AG09309 (cell line): ENCODE results near the gene ADARB1.

ENCODE experiments used
- DNase-seq: peaks from one replicate; pipeline ENCODE4 v3.0.0-alpha.2; 2010; ENCODE audit warnings: low read depth
- H3K4me3 ChIP-seq: 2 replicates; pipeline ENCODE4 v1.5.1; 2011; ENCODE audit warnings: mild to moderate bottlenecking, low read depth, low read length, moderate library complexity; ENCODE audit not compliant: control insufficient read depth
- CTCF ChIP-seq: IDR thresholded peaks from 2 replicates; pipeline ENCODE4 v1.5.1; 2011; ENCODE audit warnings: mild to moderate bottlenecking, low read depth, low read length, inconsistent platforms; ENCODE audit not compliant: insufficient read depth, control insufficient read depth; ENCODE audit errors: missing control alignments

The ADARB1 gene

GRCh38 chr21:45085700-45086099, 11.3 kb downstream of the ADARB1 start:
- no peak for DNase-seq
- no peak for TF ChIP-seq CTCF
- no peak overlapping the region for H3K4me3 ChIP-seq

GRCh38 chr21:45086337-45086958, 12.1 kb downstream of the ADARB1 start:
- no peak for TF ChIP-seq CTCF
- no peak for DNase-seq
- H3K4me3 ChIP-seq: no peak overlapping the region

DNA sequence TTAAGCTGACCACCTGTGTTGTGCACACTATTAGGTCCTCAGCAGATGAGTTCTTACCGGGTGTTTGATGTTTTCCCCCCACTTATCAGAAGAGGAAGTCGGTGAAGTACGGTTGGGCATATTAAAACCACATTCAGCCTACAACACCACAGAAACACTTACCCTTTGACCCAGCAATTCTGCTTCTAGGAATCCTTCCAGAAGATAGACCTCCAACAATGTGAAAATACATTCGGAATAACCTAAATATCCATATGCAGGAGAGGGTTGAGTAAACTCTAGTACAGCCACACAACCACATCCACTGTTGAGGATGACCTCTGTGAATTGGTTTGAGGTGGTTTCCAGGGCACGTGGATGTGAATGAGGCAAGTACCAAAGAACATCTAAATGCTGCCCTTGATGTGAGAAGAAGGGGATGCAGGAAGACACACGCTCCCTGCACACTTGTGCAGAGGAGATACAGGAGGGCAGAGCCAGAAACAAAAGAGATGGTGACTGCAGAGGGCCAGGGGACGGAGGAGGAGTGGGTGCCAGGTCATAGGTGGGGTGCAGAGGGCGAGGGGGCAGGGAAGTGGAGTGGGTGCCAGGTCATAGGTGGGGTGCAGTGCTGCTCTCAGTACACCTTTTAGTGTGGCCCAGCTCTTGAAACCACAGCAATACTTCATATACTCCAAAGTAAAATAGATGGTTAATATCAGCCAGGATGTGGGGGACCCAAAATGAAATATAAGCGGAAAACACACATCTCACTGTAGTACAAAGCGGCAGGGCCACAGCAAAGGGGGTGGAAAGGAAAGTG, 12.8 kb downstream of the ADARB1 start:
- DNase-seq: no peak

GRCh38 chr21:45088116-45088515, 13.7 kb downstream of the ADARB1 start:
- TF ChIP-seq CTCF: no peak
- H3K4me3 ChIP-seq: no peak overlapping the region
- no peak for DNase-seq

More for the DNA sequence above, 12.8 kb downstream of the ADARB1 start:
- H3K4me3 ChIP-seq: no peak overlapping the region
- no peak for TF ChIP-seq CTCF

GRCh38 chr21:45088729-45089128, 14.3 kb downstream of the ADARB1 start:
- DNase-seq: no peak
- H3K4me3 ChIP-seq: no peak overlapping the region
- no peak for TF ChIP-seq CTCF

- DNase-seq: no peak
- TF ChIP-seq CTCF: no peak
- H3K4me3 ChIP-seq: no peak overlapping the region
Measured at GRCh38 chr21:45089964-45090363, 15.6 kb downstream of the ADARB1 start.

DNA sequence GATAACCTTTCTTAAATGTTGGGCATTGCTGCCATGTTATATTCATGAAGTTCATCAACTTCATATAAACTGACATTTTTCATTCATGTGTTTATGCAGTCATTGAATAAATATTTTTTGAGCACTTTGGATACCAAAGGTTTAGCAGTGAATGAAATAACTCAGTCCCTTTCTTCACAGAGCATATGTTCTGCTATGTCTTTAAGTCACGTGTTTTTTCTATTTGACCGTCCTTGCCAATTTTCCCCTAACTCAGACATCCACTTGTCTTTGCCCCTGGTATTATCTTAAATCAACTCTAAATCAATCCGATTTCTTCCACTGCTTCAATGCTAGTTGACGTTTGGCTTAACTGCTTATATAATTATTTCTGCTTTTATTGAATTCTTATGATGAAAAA, 16.6 kb downstream of the ADARB1 start:
- H3K4me3 ChIP-seq: no peak overlapping the region
- no peak for TF ChIP-seq CTCF
- DNase-seq: no peak
